C4-2B (cell line): ENCODE results near the gene ID3.

ENCODE experiments used
- ZFX ChIP-seq: fragments of 450-650 bp; IDR thresholded peaks from 2 replicates; pipeline ENCODE4 v1.6.1; 2017
- TF ChIP-seq, protein P1 (sequence below): fragments of 450-650 bp; conservative IDR thresholded peaks from 2 replicates; pipeline ENCODE4 v1.5.1; 2017; ENCODE audit warnings: mild to moderate bottlenecking

DNA sequence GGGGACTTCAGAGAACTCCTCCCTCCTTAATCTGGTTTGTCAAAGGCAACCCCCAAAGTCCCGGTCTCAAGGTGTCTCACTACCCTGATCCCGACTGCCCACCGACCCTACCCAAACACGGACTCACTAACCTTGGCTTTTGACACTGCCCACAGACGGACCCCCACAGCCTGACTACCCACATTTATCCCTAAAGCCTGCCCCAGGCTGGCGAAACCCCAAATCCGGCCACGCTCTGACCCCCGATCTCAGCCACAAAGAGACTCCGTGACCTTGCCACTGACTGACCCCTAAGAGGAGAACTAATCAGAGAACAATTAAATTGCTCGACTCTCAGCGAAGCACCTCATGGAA lies 5.2 kb downstream of the ID3 start:
- TF ChIP-seq, protein P1, sequence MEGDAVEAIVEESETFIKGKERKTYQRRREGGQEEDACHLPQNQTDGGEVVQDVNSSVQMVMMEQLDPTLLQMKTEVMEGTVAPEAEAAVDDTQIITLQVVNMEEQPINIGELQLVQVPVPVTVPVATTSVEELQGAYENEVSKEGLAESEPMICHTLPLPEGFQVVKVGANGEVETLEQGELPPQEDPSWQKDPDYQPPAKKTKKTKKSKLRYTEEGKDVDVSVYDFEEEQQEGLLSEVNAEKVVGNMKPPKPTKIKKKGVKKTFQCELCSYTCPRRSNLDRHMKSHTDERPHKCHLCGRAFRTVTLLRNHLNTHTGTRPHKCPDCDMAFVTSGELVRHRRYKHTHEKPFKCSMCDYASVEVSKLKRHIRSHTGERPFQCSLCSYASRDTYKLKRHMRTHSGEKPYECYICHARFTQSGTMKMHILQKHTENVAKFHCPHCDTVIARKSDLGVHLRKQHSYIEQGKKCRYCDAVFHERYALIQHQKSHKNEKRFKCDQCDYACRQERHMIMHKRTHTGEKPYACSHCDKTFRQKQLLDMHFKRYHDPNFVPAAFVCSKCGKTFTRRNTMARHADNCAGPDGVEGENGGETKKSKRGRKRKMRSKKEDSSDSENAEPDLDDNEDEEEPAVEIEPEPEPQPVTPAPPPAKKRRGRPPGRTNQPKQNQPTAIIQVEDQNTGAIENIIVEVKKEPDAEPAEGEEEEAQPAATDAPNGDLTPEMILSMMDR = no peak
- TF ChIP-seq ZFX = no peak
